Activated T-helper 9 cell treated with anti-CD3 and anti-CD28 coated beads, Interleukin-2, amount 50 U/mL, for 16 hours (primary cell): ENCODE data around the gene ENAH.

Experiments
- DNase-seq: peaks from one replicate; pipeline ENCODE4 v3.0.0-alpha.2; 2020; ENCODE audit warnings: low read depth

Gene ENAH

DNA sequence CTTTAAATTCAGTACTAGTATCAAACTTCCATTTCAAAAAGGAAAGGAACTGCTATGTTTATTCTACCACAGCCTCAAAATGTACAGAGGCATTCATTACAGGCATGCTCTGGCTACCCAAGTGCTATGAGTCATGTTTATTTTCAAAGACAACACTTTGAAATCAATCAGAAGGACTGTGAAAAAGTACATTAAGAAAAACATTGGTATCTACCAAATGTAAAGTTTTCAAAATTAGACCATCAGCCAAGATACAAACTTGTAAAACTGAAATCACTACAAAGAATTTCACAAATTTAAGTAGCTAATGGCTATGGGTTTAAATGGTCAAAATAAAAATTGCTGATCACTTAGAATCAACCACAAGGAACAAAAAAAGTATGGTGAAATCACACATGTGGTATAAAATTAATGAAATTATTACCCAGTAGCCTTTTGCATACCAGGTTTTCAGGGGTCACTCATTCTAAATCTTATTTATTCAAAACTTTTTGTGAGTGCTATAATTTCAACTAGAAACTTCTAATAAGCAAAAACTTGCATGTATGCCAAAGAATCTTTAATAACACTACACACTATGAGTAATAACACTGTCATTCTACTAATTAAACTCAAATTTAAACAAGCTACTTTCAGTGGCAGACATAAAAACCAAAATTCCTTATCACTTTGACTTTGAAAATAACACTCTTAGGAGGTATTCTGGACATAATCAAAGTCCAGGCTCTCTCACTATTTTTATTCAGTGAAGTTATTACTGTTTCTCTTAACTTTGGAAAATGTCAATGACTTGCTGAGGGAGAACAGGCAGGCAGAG, 49.2 kb downstream of the ENAH start:
- no peak for DNase-seq

- no peak for DNase-seq
Measured at GRCh38 chr1:225602590-225603206, 50.2 kb downstream of the ENAH start.

DNA sequence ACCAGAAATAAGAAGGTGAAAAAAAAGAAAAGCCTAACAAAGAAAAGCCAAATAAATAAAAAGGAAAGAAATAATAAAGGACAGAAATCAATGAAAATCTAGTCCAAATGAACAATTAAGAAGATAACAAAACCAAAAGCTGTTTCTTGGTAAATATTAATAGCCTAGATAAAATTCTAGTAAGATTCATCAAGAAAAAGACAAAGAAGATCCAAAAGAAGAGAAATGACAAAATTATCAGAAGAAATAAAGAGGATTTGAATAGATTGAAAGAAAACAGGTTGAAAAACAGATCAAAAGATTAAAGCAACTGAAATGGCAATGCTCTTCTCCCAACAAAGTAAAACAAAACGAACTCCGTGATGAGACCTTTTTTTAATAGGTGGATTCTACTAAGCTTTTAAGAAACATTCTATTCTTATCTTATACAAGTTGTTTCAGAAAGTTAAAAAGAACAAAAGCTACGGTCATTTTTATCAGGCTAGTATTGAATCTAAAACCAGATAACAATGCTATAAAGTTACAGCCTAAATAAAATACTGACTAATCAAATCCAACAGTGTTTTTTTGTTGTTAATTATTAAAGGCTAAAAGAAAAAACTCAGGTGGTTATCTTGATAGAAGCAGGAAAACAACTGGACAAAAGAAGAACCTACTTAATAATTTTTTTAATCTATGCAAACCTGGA, 50.9 kb downstream of the ENAH start:
- DNase-seq: no peak

GRCh38 chr1:225598847-225599246, 54.1 kb downstream of the ENAH start:
- DNase-seq: no peak

DNA sequence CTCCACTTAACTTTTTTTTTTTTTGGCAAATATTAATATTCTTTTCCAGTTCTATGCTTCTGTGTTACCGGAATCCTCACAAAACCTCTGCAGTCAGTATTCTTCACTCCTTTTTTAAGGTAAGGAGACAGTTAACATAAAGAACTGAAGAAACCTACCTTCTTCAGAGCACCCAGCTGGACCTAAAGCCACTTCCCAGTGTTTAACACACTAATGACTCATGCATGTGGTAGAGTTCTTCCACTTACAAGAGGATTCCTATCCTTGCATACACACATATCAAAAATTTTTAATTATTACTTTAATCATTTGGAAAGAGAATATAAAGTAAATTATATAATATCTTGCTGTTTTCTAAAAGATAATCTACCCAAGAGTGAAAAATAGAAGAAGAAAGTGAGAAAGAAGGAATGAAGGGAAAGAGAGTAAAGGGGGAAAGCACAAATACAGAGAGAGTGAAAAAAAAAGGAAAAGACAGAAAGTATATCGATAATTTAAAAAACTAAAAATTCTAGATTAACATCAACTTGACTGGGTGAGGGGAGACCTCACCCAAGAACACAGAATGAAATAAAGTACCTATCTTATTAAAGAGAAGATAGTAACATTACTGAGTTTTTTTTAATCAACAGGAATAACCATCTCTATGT, 54.9 kb downstream of the ENAH start:
- no peak for DNase-seq

DNA sequence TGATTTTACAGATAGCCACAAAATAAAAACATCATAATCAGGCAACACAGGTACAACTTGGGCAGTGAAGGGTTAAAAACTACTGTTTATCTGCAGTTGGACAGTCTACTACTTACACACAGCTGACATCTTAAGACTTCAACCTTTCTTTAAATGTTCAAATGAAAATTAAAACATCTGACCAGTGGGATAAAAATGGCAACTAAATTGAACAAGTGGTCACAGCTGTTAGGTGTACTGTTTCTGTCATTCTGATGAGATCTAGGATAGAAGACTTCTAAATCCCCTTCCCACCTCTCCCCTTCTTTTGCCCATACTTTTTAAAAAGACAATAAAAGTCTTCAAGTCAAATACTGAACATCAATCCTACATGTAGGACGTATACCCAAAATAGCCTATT, 56.2 kb downstream of the ENAH start:
- no peak for DNase-seq

DNA sequence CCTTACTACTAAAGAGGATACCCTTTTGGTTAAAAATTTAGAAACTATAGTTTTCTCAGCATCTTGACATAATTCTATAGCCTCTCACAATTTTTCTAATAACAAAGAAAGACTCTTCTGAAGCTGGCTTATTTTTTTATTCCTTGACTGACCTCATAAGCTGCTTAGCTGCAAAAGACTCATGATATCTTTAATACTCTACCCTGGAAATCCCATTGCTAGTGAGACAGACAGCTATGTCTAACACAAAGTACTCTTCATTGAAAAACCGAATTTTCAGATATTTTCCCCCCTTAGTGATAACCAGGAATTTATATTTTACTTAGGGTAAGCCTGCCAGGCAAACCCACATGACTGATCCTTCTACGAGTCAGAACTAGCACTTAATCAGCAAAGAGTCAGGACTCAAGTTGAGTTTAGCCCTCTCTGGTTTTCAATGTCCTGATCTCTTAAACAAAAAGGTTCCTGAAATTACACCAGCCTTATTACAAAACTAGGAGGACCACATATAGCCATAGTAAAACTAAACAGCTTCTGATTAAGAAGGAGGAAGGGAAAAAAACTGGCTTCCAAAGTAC, 56.9 kb downstream of the ENAH start:
- DNase-seq: no peak

DNA sequence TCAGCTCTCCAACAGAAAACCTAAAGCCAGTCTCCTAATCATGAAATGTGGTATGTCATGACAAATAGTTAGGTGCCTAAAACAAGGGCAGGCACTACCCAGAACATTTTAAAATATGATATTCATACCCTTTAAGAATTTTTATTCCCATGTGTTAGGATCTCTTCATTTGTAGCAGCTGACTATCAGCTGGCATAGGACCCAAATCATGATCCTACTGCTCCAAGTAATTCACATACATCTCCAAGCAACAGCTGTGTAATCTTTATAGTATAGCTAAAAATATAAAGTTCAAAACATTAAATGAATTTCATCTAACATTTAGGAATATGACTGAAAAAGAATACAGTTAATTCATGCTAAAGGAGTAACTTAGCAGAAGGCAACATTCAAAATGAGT, 57.5 kb downstream of the ENAH start:
- no peak for DNase-seq

DNA sequence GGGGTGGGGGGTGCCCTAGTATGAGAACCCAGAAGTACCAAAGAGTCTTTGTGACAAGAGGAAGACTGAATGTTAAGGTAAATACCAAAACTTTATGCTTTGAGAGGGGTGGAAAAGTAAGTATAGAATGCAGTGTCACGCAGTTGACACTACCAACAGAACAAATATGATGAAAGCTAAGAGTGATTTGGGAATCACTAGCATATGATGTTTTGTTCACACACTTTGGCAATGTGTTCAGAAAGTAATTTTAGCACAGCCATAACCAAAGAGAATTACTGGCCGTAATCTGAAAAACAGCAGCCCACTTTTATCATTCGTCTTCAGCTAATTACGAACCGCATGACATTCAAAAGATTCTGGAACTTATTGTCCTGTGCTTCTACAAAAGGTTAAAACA, 59.5 kb downstream of the ENAH start:
- no peak for DNase-seq

DNA sequence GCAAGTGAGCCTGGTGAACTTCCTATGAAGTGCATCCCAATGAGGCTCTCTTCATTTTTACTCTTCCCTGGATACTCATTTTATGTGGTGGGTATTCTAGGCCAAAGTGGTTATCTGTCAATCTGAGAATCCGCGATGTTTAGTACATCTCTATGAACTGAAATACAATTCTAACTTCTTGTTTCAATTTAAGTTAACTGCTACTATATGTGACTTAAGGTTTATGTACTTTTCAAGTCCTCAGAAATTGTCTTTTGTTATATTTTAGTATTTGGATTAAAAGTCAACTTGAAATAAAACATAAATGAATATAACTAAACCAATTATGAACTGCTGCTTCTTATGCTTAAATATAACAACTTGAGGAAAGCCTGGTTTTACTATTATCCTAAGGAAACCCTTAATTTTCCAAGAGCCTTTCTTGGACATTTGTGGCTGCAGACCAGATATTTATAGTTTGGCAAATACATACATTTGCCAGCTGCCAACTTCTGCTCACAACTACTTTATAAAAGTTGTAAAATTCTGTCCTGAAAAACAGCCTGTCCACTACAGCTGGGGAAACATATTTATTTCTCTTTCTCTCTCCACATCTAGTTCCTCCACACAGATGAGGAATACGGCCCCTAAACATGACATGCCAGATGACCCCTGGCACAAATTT, 60.4 kb downstream of the ENAH start:
- DNase-seq: no peak

DNA sequence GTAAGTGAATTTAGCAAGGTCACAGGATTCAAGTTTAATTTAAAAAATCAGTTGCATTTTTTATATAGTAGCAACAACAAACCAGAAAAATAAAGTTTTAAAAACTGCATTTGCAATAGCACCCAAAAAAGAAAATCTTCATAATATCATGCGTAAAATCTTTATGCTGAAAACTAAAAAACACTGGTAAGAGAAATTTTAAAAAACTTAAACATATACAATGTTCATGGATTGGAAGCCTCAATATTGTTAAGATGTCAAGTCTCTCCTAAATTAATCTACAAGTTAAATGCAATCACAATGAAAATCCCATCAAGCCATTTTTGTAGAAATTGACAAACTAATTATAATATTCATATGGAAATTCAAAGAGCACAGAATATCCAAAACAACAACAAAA, 65.6 kb downstream of the ENAH start:
- no peak for DNase-seq

DNA sequence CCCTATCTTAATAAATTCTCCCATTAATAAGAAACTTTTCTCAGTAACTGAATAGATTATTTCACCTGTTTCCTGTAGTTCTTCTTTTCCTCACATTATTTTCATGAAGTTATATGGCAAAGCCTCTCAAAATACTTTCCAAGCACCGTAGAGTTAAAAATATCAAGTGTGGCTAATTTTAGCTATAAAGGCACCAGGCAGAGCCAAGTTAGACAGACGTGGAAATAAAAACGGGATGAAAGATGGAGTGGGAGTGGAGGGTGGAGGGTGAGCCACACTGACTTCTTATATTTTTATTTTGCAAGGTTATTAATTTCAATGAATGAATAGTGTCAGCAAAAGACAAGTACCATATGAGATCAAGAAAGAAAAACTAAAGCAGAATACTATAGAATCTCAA, 71.7 kb downstream of the ENAH start:
- no peak for DNase-seq

- DNase-seq: no peak
Measured at GRCh38 chr1:225580238-225581099, 72.5 kb downstream of the ENAH start.

GRCh38 chr1:225578251-225578977, 74.5 kb downstream of the ENAH start:
- no peak for DNase-seq

DNA sequence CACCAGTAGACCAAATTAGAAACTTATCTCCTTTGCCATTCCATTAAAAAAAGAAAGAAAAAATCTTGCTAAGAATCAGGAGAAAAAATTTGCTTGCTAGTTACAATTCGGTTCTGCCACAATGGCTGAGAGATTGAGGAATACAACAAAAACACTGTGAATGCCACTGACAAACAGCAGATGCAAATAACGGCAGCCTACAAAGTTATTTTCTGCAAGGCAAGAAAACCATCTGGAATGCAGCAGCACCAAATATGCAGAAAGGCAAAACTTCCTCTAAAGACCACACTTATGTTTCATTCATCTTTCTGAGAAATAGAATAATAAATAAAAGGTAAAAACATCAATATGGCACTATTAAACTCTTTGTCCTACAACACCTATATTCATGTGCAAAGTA, 75.7 kb downstream of the ENAH start:
- no peak for DNase-seq

GRCh38 chr1:225573216-225573615, 79.7 kb downstream of the ENAH start:
- no peak for DNase-seq

- no peak for DNase-seq
Measured at GRCh38 chr1:225572422-225572821, 80.5 kb downstream of the ENAH start.

GRCh38 chr1:225567789-225568188, 85.1 kb downstream of the ENAH start:
- DNase-seq: no peak

GRCh38 chr1:225565847-225566246, 87.1 kb downstream of the ENAH start:
- no peak for DNase-seq

DNA sequence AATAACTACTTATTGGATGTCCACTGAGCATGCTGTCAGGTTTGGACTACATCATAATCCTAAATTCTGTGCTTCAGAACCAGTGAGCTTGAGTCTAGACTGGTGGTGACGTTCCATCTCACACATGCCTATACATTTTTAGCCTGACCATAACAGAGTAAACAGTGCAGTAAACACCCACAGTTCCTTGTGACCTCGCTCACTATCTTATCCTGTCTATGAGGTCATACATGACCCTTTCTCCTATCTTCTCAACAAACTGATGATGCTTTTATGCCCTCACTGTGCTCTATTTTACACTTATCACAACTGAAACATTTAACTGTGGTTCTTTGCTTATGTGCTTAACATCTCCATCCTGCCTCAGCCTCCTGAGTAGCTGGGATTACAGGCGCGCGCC, 91.2 kb downstream of the ENAH start:
- DNase-seq: no peak
